ENCODE data around the gene HK1.

Gene HK1

GRCh38 chr10:69346776-69347175 lies 68.5 kb downstream of the HK1 start:
- TF ChIP-seq CTCF (IDR thresholded peaks at IDR 0.05), result no peak
- peaks cover 11 to 34% (median 20%) of the 10 kb centered on the region in 3 donors for H3K36me3 ChIP-seq
- H3K4me1 ChIP-seq, result peaks cover 0 to 79% (median 43%) of the 10 kb centered on the region in 4 donors
- no peaks in the 10 kb centered on the region for H3K27me3 ChIP-seq
- DNase-seq, result no peak
- H3K4me3 ChIP-seq, result no peak overlapping the region
- H3K9me3 ChIP-seq, result no peaks in the 10 kb centered on the region
- peak overlapping the region; percentile 25 to 38 for H3K27ac ChIP-seq
- intact Hi-C loops (cut with DNase I; ENCODE audit: low total_unique reads), result no loop called here

GRCh38 chr10:69348816-69349541 lies 70.7 kb downstream of the HK1 start:
- Histone ChIP-seq H3K36me3 (peaks cover 10 to 30% (median 18%) of the 10 kb centered on the region in 3 donors), H3K27me3 (no peaks in the 10 kb centered on the region), H3K9me3 (no peaks in the 10 kb centered on the region), H3K27ac (peak overlapping the region; percentile 58 to 59), H3K4me3 (no peak overlapping the region), H3K4me1 (peaks cover 0 to 80% (median 53%) of the 10 kb centered on the region in 4 donors)
- intact Hi-C loops (cut with DNase I; ENCODE audit: low total_unique reads), result no loop called here
- no peak for TF ChIP-seq CTCF (IDR thresholded peaks at IDR 0.05)
- peak; percentile 80 to 81 for DNase-seq

GRCh38 chr10:69349542-69349888 lies 71.2 kb downstream of the HK1 start:
- Histone ChIP-seq H3K4me1 (peaks cover 0 to 83% (median 53%) of the 10 kb centered on the region in 4 donors), H3K27ac (peak overlapping the region; percentile 58 to 59), H3K27me3 (no peaks in the 10 kb centered on the region), H3K36me3 (peaks cover 4 to 25% (median 13%) of the 10 kb centered on the region in 3 donors), H3K4me3 (no peak overlapping the region), H3K9me3 (no peaks in the 10 kb centered on the region)
- intact Hi-C loops (cut with DNase I; ENCODE audit: low total_unique reads), result no loop called here
- no peak for DNase-seq
- no peak for TF ChIP-seq CTCF (IDR thresholded peaks at IDR 0.05)

GRCh38 chr10:69351589-69351988 lies 73.3 kb downstream of the HK1 start:
- TF ChIP-seq CTCF (IDR thresholded peaks at IDR 0.05), result no peak
- Histone ChIP-seq H3K27ac (no peak overlapping the region), H3K4me1 (peaks cover 0 to 69% (median 39%) of the 10 kb centered on the region in 4 donors), H3K9me3 (no peaks in the 10 kb centered on the region), H3K27me3 (no peaks in the 10 kb centered on the region), H3K4me3 (no peak overlapping the region), H3K36me3 (peaks cover 0 to 11% (median 0%) of the 10 kb centered on the region in 3 donors)
- DNase-seq, result no peak
- intact Hi-C loops (cut with DNase I; ENCODE audit: low total_unique reads), result no loop called here

GRCh38 chr10:69352569-69353264 lies 74.4 kb downstream of the HK1 start:
- intact Hi-C loops (cut with DNase I; ENCODE audit: low total_unique reads), result no loop called here

More at GRCh38 chr10:69352569-69353264, 74.4 kb downstream of the HK1 start:
- TF ChIP-seq CTCF (IDR thresholded peaks at IDR 0.05), result no peak
- DNase-seq, result no peak
- Histone ChIP-seq H3K4me3 (no peak overlapping the region), H3K4me1 (peaks cover 0 to 69% (median 36%) of the 10 kb centered on the region in 4 donors), H3K27me3 (no peaks in the 10 kb centered on the region), H3K9me3 (no peaks in the 10 kb centered on the region), H3K27ac (peak overlapping the region; percentile 51 to 64), H3K36me3 (peaks cover 0 to 5% (median 0%) of the 10 kb centered on the region in 3 donors)

Measured in tibial artery (tissue), 4 donors.